Natural killer cell (primary cell): ENCODE results near the gene NRSN2. TPM values are rescaled to one million over a fixed set of nuclear protein-coding genes. Genes with fewer than 3 reads are reported as not detected.

ENCODE experiments used
- ATAC-seq, 3 donors: fragments of 150-1000 bp in 2 of 3; fragments of 200-7000 bp in 1 of 3; cut with Tn5 transposase; 1 replicate in 1 of 3; 2 replicates in 2 of 3; pipeline ENCODE4 v1.10.0; 2021; ENCODE audit warnings: mild to moderate bottlenecking in 2 of 3, moderate library complexity in 2 of 3
- DNase-seq, 2 donors: peaks; one replicate each; pipeline versions ENCODE4 v3.0.0 to v3.0.0-alpha.2; 2013 to 2021; ENCODE audit warnings: mixed read lengths in 1 of 2
- H3K27ac ChIP-seq: one replicate; pipeline ENCODE4 v1.5.1; 2013; ENCODE audit warnings: mild to moderate bottlenecking, low read length
- H3K27me3 ChIP-seq: one replicate; pipeline ENCODE4 v1.6.1; 2013; ENCODE audit warnings: low read length; ENCODE audit not compliant: control insufficient read depth, insufficient read depth
- H3K36me3 ChIP-seq: one replicate; pipeline ENCODE4 v1.6.1; 2013; ENCODE audit warnings: low read length; ENCODE audit not compliant: control insufficient read depth, insufficient read depth
- H3K4me1 ChIP-seq: one replicate; pipeline ENCODE4 v1.6.1; 2013; ENCODE audit warnings: low read length; ENCODE audit not compliant: control insufficient read depth, insufficient read depth
- H3K4me3 ChIP-seq: one replicate; pipeline ENCODE4 v1.5.1; 2013; ENCODE audit warnings: low read length
- H3K9me3 ChIP-seq: one replicate; pipeline ENCODE4 v1.6.1; 2013; ENCODE audit warnings: low read length; ENCODE audit not compliant: control insufficient read depth, insufficient read depth
- H3K27ac Mint-ChIP-seq, 2 donors: one replicate each; pipeline ENCODE4 v1.8.0; 2022; ENCODE audit warnings: mild to moderate bottlenecking in 2 of 2, mixed read lengths in 2 of 2, moderate library complexity in 1 of 2
- H3K27me3 Mint-ChIP-seq, 2 donors: one replicate each; pipeline ENCODE4 v1.8.0; 2022; ENCODE audit warnings: low read depth in 2 of 2, mixed read lengths in 2 of 2
- H3K36me3 Mint-ChIP-seq: one replicate; pipeline ENCODE4 v1.8.0; 2022; ENCODE audit warnings: mixed read lengths
- H3K4me1 Mint-ChIP-seq, 2 donors: one replicate each; pipeline ENCODE4 v1.8.0; 2022; ENCODE audit warnings: mixed read lengths in 2 of 2
- H3K4me3 Mint-ChIP-seq: one replicate; pipeline ENCODE4 v1.8.0; 2022; ENCODE audit warnings: mild to moderate bottlenecking, moderate library complexity, mixed read lengths
- H3K9me3 Mint-ChIP-seq, 2 donors: one replicate each; pipeline ENCODE4 v1.8.0; 2022; ENCODE audit warnings: mixed read lengths in 2 of 2
- WGBS: methylation state at CpG from one replicate; pipeline ENCODE4 v1.1.7; 2013; ENCODE audit warnings: missing lambda C conversion rate; ENCODE audit not compliant: insufficient coverage; 5-methylcytosine and 5-hydroxymethylcytosine counted together
- intact Hi-C: fragments of 100-400 bp; cut with micrococcal nuclease; formaldehyde crosslinking; loops from one replicate; pipeline ENCODE4 v1.14.2; 2022
- total RNA-seq, 4 donors: library from RNA; stranded (reverse); fragments of 120-200 nt in 1 of 4; gene quantifications; one replicate each; pipeline versions ENCODE4 v1.2.3 to v1.2.4, GENCODE V29; 2013 to 2022
- TF ChIP-seq, protein P1 (sequence below): fragments of 200-600 bp; IDR thresholded peaks from one replicate; pipeline ENCODE4 v1.8.0; 2022; ENCODE audit warnings: antibody characterized with exemption

Gene NRSN2
- total RNA-seq, 3 donors from 2014 or later (not counting 1 experiment from before 2014, with no cell fraction given) = 6.6 to 9.3 (median 8.4) TPM

DNA sequence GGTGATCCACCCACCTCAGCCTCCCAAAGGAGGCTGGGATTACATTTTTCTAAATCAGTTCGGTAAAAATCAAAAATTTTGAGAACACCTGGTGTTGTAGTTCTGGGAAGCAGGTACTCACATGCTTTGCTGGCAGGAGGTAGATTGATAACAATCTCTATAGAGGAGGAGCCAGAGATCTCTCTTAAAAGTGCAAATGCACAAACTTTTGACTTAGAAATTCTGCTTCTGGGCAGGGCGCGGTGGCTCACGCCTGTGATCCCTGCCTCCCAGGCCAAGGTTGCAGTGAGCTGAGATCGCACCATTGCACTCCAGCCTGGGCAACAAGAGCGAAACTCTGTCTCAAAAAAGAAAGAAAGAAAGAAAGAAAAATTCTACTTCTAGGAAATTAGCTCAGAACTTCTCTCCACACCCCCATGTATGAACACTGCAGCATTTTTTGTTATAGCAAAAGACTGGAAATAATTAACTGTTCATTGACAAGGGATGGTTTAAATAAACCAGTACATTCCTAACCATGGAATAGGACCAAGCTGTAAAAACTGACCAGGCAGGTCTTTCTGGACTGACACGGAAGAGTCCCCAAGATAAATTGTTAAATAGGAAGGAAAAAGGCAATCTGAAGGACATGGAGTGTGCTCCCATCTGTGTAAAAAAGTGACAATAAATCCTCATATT, 19.3 kb downstream of the NRSN2 start:
- Mint-ChIP-seq H3K4me1 (peaks cover 0 to 5% of the 10 kb centered on the region in 2 donors), H3K36me3 (no peaks in the 10 kb centered on the region), H3K9me3 (no peaks in the 10 kb centered on the region), H3K4me3 (no peak overlapping the region), H3K27me3 (peaks cover 0 to 7% of the 10 kb centered on the region in 2 donors), H3K27ac (no peak overlapping the region)
- TF ChIP-seq, protein P1, sequence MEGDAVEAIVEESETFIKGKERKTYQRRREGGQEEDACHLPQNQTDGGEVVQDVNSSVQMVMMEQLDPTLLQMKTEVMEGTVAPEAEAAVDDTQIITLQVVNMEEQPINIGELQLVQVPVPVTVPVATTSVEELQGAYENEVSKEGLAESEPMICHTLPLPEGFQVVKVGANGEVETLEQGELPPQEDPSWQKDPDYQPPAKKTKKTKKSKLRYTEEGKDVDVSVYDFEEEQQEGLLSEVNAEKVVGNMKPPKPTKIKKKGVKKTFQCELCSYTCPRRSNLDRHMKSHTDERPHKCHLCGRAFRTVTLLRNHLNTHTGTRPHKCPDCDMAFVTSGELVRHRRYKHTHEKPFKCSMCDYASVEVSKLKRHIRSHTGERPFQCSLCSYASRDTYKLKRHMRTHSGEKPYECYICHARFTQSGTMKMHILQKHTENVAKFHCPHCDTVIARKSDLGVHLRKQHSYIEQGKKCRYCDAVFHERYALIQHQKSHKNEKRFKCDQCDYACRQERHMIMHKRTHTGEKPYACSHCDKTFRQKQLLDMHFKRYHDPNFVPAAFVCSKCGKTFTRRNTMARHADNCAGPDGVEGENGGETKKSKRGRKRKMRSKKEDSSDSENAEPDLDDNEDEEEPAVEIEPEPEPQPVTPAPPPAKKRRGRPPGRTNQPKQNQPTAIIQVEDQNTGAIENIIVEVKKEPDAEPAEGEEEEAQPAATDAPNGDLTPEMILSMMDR = no peak
- no peaks in the 10 kb centered on the region for H3K9me3 ChIP-seq
- intact Hi-C loops = no loop called here
- peaks cover 5% of the 10 kb centered on the region for H3K4me1 ChIP-seq
- DNase-seq (no peak), ATAC-seq (no peak)
- H3K4me3 ChIP-seq = no peak overlapping the region
- no peak overlapping the region for H3K27ac ChIP-seq
- WGBS = 77% methylated on average over 5 of the region's 7 CpGs
- H3K36me3 ChIP-seq = no peaks in the 10 kb centered on the region
- no peaks in the 10 kb centered on the region for H3K27me3 ChIP-seq

DNA sequence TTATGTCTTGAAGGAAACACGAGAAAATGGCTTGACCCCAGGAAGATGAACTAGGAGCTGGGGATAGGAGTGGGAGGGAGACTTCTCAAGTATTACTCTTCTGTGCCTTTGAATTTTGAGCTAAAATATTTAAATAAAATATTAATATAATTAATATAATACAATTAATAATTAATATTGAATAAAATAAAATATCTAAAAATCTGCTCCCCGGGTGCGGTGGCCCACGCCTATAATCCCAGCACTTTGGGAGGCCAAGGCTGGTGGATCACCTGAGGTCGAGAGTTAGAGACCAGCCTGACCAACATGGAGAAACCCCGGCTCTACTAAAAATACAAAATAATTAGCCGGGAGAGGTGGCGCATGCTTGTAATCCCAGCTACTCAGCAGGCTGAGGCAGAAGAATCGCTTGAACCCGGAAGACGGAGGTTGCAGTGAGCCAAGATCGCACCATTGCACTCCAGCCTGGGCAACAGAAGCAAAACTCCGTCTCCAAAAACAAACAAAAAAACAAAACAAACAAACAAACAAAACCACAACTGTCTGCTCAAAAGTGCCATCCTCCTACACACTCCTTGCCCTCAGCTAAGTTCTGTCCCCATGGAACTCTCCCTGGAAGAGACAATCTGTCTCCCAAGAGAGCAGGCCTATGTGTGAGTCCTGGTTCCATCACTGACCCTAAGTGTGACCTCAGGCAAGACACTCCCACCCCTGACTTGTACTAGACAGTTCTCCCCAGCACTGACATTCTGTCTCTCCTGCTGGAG, 20.0 kb downstream of the NRSN2 start:
- Mint-ChIP-seq H3K4me3 (no peak overlapping the region), H3K9me3 (no peaks in the 10 kb centered on the region), H3K4me1 (peaks cover 0 to 5% of the 10 kb centered on the region in 2 donors), H3K27me3 (peaks cover 0 to 7% of the 10 kb centered on the region in 2 donors), H3K36me3 (no peaks in the 10 kb centered on the region), H3K27ac (no peak overlapping the region)
- no peak for ATAC-seq
- Histone ChIP-seq H3K36me3 (no peaks in the 10 kb centered on the region), H3K4me3 (no peak overlapping the region), H3K27me3 (no peaks in the 10 kb centered on the region), H3K9me3 (no peaks in the 10 kb centered on the region), H3K4me1 (peaks cover 5% of the 10 kb centered on the region), H3K27ac (no peak overlapping the region)
- no peak for DNase-seq
- intact Hi-C loops = no loop called here
- WGBS = 96% methylated on average over 12 of the region's 13 CpGs
- TF ChIP-seq, protein P1 = no peak

DNA sequence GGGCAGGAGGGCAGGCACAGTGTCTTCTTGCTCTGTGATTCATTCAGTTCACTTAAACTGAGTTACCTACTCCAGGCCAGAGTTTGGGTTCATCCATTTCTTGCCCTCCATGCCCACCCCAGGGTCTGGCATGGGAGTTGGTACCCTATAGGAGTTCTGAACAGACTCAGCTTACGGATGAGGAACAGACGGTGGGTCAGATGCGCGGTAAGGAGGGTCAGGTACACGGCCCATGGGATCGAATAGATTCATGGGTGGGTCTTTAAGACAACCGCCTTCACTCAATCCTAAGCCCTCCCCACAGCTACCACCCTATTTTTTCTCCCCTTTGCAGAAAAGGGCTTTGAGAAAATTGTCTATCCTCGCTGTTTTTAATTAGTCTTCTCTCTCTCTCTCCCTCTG, 20.6 kb downstream of the NRSN2 start:
- Histone ChIP-seq H3K27me3 (no peaks in the 10 kb centered on the region), H3K9me3 (no peaks in the 10 kb centered on the region), H3K4me3 (no peak overlapping the region), H3K27ac (no peak overlapping the region), H3K4me1 (peaks cover 2% of the 10 kb centered on the region), H3K36me3 (no peaks in the 10 kb centered on the region)
- no peak overlapping the region for H3K4me3 Mint-ChIP-seq
- no peaks in the 10 kb centered on the region for H3K9me3 Mint-ChIP-seq
- peaks cover 0 to 7% of the 10 kb centered on the region in 2 donors for H3K27me3 Mint-ChIP-seq
- intact Hi-C loops = no loop called here
- no peaks in the 10 kb centered on the region for H3K36me3 Mint-ChIP-seq
- 92% methylated on average over 8 of the region's 8 CpGs for WGBS
- ATAC-seq (no peak), DNase-seq (no peak)
- TF ChIP-seq, protein P1 = no peak
- peaks cover 0 to 2% of the 10 kb centered on the region in 2 donors for H3K4me1 Mint-ChIP-seq
- H3K27ac Mint-ChIP-seq = no peak overlapping the region
